ENCODE data around the gene CBARP. TPM values are rescaled to one million over a fixed set of nuclear protein-coding genes. Genes with fewer than 3 reads are reported as not detected.
A peak's percentile ranks its signal among the peaks of the same experiment; 100 is the strongest.

Gene CBARP
- total and polyA plus RNA-seq, 2 of the 13 experiments (the other 11 are each of a cell fraction or from before 2014, with no cell fraction given) = 1.2 to 1.4 TPM

DNA sequence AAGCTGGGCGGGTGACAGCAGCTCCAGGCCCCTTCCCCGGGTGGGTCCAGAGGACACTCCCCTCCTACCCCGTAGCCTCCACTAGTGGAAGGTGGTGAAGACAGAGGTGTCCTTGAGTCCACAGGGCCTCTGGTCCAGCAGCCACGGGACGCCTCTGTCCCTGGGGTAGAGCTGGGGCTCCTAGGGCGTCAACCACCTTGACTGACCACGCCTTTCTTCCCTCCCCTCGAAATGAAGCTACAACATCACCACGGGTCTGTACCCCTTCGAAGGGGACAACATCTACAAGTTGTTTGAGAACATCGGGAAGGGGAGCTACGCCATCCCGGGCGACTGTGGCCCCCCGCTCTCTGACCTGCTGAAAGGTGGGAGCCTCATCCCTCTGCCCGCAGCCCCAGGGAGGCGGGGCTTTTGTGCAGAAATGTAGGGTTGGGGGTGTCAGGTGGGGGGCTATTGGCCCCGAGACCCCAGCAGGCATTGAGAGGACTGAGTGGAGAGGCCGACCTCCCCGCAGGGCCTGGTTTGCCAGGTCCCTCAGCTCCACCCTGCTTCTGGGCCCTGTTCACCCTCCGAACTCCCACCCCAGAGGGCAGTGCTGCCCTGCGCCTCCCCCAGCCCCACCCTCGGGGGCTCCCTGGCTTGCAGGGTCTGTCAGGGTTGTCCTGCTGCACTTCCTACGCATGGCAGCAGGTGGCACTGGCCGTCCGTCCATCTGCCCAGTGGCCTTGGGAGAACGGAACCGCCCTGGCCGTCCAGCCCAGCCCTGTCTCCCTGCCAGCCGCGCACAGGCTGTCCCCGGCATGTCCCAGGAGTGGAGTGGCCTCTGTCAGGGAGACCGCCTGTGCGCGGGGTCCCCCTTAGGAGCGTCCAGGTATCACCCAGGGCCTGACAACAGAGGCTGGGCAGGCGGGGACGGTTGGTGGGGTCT, 16.6 kb downstream of the CBARP start (continued):
- TF ChIP-seq FOXA1 (IDR thresholded peaks at IDR 0.05) (no peak), FOXA1 (CRISPR knock-in tag; IDR thresholded peaks at IDR 0.05) (no peak), ZNF670 (CRISPR knock-in tag; IDR thresholded peaks at IDR 0.05; ENCODE audit: borderline replicate concordance) (no peak), ETV5 (CRISPR knock-in tag; IDR thresholded peaks at IDR 0.05; ENCODE audit: borderline replicate concordance) (no peak), REL (CRISPR knock-in tag; conservative IDR thresholded peaks at IDR 0.05) (no peak), GATAD2A (CRISPR knock-in tag; IDR thresholded peaks at IDR 0.05) (peak; percentile 25; the same call in 1 of the 2 replicates), FOSL2 (CRISPR knock-in tag; IDR thresholded peaks at IDR 0.05) (no peak), ZNF510 (CRISPR knock-in tag; IDR thresholded peaks at IDR 0.05; ENCODE audit: low read depth) (no peak), ZKSCAN8 (CRISPR knock-in tag; IDR thresholded peaks at IDR 0.05; ENCODE audit: borderline replicate concordance) (no peak), SAP130 (CRISPR knock-in tag; IDR thresholded peaks at IDR 0.05; ENCODE audit: low read depth) (peak; percentile 33; the same call in 1 of the 2 replicates), RFX1 (IDR thresholded peaks at IDR 0.05) (no peak), ZNF75D (CRISPR knock-in tag; IDR thresholded peaks at IDR 0.05; ENCODE audit: borderline replicate concordance) (no peak), KDM1A (CRISPR knock-in tag; IDR thresholded peaks at IDR 0.05) (no peak), CENPT (CRISPR knock-in tag; IDR thresholded peaks at IDR 0.05; ENCODE audit: low read depth) (no peak), MAF1 (CRISPR knock-in tag; IDR thresholded peaks at IDR 0.05; ENCODE audit: borderline replicate concordance) (no peak)
- TF ChIP-seq, protein P1, sequence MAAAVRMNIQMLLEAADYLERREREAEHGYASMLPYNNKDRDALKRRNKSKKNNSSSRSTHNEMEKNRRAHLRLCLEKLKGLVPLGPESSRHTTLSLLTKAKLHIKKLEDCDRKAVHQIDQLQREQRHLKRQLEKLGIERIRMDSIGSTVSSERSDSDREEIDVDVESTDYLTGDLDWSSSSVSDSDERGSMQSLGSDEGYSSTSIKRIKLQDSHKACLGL (CRISPR knock-in tag; IDR thresholded peaks at IDR 0.05) = 0 out of 2 replicates have a peak, but pooled peaks have one; percentile 49
- TF ChIP-seq, protein P2, sequence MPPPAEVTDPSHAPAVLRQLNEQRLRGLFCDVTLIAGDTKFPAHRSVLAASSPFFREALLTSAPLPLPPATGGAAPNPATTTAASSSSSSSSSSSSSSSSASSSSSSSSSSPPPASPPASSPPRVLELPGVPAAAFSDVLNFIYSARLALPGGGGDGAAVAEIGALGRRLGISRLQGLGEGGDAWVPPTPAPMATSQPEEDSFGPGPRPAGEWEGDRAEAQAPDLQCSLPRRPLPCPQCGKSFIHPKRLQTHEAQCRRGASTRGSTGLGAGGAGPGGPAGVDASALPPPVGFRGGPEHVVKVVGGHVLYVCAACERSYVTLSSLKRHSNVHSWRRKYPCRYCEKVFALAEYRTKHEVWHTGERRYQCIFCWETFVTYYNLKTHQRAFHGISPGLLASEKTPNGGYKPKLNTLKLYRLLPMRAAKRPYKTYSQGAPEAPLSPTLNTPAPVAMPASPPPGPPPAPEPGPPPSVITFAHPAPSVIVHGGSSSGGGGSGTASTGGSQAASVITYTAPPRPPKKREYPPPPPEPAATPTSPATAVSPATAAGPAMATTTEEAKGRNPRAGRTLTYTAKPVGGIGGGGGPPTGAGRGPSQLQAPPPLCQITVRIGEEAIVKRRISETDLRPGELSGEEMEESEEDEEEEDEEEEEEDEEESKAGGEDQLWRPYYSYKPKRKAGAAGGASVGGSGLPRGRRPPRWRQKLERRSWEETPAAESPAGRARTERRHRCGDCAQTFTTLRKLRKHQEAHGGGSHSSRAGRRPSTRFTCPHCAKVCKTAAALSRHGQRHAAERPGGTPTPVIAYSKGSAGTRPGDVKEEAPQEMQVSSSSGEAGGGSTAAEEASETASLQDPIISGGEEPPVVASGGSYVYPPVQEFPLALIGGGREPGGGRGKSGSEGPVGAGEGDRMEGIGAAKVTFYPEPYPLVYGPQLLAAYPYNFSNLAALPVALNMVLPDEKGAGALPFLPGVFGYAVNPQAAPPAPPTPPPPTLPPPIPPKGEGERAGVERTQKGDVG (CRISPR knock-in tag; IDR thresholded peaks at IDR 0.05; ENCODE audit: borderline replicate concordance) = 0 out of 2 replicates have a peak, but pooled peaks have one; percentile 73
- TF ChIP-seq, protein P3, sequence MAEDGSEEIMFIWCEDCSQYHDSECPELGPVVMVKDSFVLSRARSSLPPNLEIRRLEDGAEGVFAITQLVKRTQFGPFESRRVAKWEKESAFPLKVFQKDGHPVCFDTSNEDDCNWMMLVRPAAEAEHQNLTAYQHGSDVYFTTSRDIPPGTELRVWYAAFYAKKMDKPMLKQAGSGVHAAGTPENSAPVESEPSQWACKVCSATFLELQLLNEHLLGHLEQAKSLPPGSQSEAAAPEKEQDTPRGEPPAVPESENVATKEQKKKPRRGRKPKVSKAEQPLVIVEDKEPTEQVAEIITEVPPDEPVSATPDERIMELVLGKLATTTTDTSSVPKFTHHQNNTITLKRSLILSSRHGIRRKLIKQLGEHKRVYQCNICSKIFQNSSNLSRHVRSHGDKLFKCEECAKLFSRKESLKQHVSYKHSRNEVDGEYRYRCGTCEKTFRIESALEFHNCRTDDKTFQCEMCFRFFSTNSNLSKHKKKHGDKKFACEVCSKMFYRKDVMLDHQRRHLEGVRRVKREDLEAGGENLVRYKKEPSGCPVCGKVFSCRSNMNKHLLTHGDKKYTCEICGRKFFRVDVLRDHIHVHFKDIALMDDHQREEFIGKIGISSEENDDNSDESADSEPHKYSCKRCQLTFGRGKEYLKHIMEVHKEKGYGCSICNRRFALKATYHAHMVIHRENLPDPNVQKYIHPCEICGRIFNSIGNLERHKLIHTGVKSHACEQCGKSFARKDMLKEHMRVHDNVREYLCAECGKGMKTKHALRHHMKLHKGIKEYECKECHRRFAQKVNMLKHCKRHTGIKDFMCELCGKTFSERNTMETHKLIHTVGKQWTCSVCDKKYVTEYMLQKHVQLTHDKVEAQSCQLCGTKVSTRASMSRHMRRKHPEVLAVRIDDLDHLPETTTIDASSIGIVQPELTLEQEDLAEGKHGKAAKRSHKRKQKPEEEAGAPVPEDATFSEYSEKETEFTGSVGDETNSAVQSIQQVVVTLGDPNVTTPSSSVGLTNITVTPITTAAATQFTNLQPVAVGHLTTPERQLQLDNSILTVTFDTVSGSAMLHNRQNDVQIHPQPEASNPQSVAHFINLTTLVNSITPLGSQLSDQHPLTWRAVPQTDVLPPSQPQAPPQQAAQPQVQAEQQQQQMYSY (CRISPR knock-in tag; IDR thresholded peaks at IDR 0.05) = no peak
- TF ChIP-seq, protein P4, sequence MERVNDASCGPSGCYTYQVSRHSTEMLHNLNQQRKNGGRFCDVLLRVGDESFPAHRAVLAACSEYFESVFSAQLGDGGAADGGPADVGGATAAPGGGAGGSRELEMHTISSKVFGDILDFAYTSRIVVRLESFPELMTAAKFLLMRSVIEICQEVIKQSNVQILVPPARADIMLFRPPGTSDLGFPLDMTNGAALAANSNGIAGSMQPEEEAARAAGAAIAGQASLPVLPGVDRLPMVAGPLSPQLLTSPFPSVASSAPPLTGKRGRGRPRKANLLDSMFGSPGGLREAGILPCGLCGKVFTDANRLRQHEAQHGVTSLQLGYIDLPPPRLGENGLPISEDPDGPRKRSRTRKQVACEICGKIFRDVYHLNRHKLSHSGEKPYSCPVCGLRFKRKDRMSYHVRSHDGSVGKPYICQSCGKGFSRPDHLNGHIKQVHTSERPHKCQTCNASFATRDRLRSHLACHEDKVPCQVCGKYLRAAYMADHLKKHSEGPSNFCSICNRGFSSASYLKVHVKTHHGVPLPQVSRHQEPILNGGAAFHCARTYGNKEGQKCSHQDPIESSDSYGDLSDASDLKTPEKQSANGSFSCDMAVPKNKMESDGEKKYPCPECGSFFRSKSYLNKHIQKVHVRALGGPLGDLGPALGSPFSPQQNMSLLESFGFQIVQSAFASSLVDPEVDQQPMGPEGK (CRISPR knock-in tag; IDR thresholded peaks at IDR 0.05) = peak; percentile 72
